ENCODE data around the gene RABGAP1L.
A peak's percentile ranks its signal among the peaks of the same experiment; 100 is the strongest.
"Not testable (repeated sequence)": the region's sequence is repeated elsewhere in the genome, so short reads cannot be mapped to it uniquely, and the experiment has no call there.

The RABGAP1L gene

GRCh38 chr1:174682419-174683008 lies 523.2 kb downstream of the RABGAP1L start:
- peaks cover 5% of the 10 kb centered on the region for H3K4me1 Mint-ChIP-seq
- no peak overlapping the region for H3K4me3 Mint-ChIP-seq
- no peaks in the 10 kb centered on the region for H3K27me3 Mint-ChIP-seq (ENCODE audit: low read depth)
- peak overlapping the region; percentile 8 to 83 (median 75) for H3K27ac Mint-ChIP-seq
- H3K9me3 Mint-ChIP-seq: no peaks in the 10 kb centered on the region
- TF ChIP-seq CTCF (IDR thresholded peaks at IDR 0.05; ENCODE audit: unreplicated experiment in 3 of 3): no peak
- H3K36me3 Mint-ChIP-seq (ENCODE audit: low read depth): no peaks in the 10 kb centered on the region

GRCh38 chr1:174686213-174686612 lies 526.9 kb downstream of the RABGAP1L start:
- no peak for TF ChIP-seq CTCF (IDR thresholded peaks at IDR 0.05; ENCODE audit: unreplicated experiment in 3 of 3)
- no peak overlapping the region for H3K4me3 Mint-ChIP-seq
- H3K4me1 Mint-ChIP-seq: peaks cover 5% of the 10 kb centered on the region
- no peaks in the 10 kb centered on the region for H3K27me3 Mint-ChIP-seq (ENCODE audit: low read depth)
- no peaks in the 10 kb centered on the region for H3K9me3 Mint-ChIP-seq
- no peak overlapping the region for H3K27ac Mint-ChIP-seq
- no peaks in the 10 kb centered on the region for H3K36me3 Mint-ChIP-seq (ENCODE audit: low read depth)

GRCh38 chr1:174689524-174689923 lies 530.2 kb downstream of the RABGAP1L start:
- H3K4me1 Mint-ChIP-seq: no peaks in the 10 kb centered on the region

GRCh38 chr1:174690266-174690665 lies 530.9 kb downstream of the RABGAP1L start:
- Mint-ChIP-seq H3K27me3 (ENCODE audit: low read depth) (no peaks in the 10 kb centered on the region), H3K9me3 (peaks cover 3% of the 10 kb centered on the region), H3K4me1 (no peaks in the 10 kb centered on the region), H3K27ac (no peak overlapping the region), H3K36me3 (ENCODE audit: low read depth) (peaks cover 3% of the 10 kb centered on the region), H3K4me3 (no peak overlapping the region)
- no peak for TF ChIP-seq CTCF (IDR thresholded peaks at IDR 0.05; ENCODE audit: unreplicated experiment in 3 of 3)

More at GRCh38 chr1:174689524-174689923, 530.2 kb downstream of the RABGAP1L start:
- H3K4me3 Mint-ChIP-seq: no peak overlapping the region
- no peaks in the 10 kb centered on the region for H3K9me3 Mint-ChIP-seq
- H3K36me3 Mint-ChIP-seq (ENCODE audit: low read depth): no peaks in the 10 kb centered on the region
- no peaks in the 10 kb centered on the region for H3K27me3 Mint-ChIP-seq (ENCODE audit: low read depth)
- no peak overlapping the region for H3K27ac Mint-ChIP-seq
- no peak for TF ChIP-seq CTCF (IDR thresholded peaks at IDR 0.05; ENCODE audit: unreplicated experiment in 3 of 3)

GRCh38 chr1:174692313-174692712 lies 533.0 kb downstream of the RABGAP1L start:
- peaks cover 3% of the 10 kb centered on the region for H3K9me3 Mint-ChIP-seq
- H3K27me3 Mint-ChIP-seq (ENCODE audit: low read depth): no peaks in the 10 kb centered on the region
- TF ChIP-seq CTCF (IDR thresholded peaks at IDR 0.05; ENCODE audit: unreplicated experiment in 3 of 3): no peak

GRCh38 chr1:174693085-174693484 lies 533.8 kb downstream of the RABGAP1L start:
- Mint-ChIP-seq H3K27me3 (ENCODE audit: low read depth) (no peaks in the 10 kb centered on the region), H3K27ac (no peak overlapping the region), H3K4me3 (no peak overlapping the region), H3K4me1 (no peaks in the 10 kb centered on the region), H3K9me3 (peaks cover 3% of the 10 kb centered on the region), H3K36me3 (ENCODE audit: low read depth) (peaks cover 4% of the 10 kb centered on the region)
- no peak for TF ChIP-seq CTCF (IDR thresholded peaks at IDR 0.05; ENCODE audit: unreplicated experiment in 3 of 3)

More at GRCh38 chr1:174692313-174692712, 533.0 kb downstream of the RABGAP1L start:
- H3K36me3 Mint-ChIP-seq (ENCODE audit: low read depth): peaks cover 4% of the 10 kb centered on the region
- H3K27ac Mint-ChIP-seq: no peak overlapping the region
- no peak overlapping the region for H3K4me3 Mint-ChIP-seq
- no peaks in the 10 kb centered on the region for H3K4me1 Mint-ChIP-seq

GRCh38 chr1:174693539-174693938 lies 534.2 kb downstream of the RABGAP1L start:
- H3K27me3 Mint-ChIP-seq (ENCODE audit: low read depth); H3K9me3 Mint-ChIP-seq; H3K4me3 Mint-ChIP-seq; H3K27ac Mint-ChIP-seq; H3K4me1 Mint-ChIP-seq; H3K36me3 Mint-ChIP-seq (ENCODE audit: low read depth): not testable (repeated sequence)
